ENCODE measurements around the gene PROX1. TPM values are rescaled to one million over a fixed set of nuclear protein-coding genes. Genes with fewer than 3 reads are reported as not detected.

PROX1 gene
- total RNA-seq, 1 donor from 2014 or later: 3.0 TPM

GRCh38 chr1:213980906-213981305, 6.9 kb upstream of the PROX1 start:
- DNase-seq (ENCODE audit: low spot score): no peak

GRCh38 chr1:213982289-213982671, 5.5 kb upstream of the PROX1 start:
- DNase-seq (ENCODE audit: low spot score): no peak

DNA sequence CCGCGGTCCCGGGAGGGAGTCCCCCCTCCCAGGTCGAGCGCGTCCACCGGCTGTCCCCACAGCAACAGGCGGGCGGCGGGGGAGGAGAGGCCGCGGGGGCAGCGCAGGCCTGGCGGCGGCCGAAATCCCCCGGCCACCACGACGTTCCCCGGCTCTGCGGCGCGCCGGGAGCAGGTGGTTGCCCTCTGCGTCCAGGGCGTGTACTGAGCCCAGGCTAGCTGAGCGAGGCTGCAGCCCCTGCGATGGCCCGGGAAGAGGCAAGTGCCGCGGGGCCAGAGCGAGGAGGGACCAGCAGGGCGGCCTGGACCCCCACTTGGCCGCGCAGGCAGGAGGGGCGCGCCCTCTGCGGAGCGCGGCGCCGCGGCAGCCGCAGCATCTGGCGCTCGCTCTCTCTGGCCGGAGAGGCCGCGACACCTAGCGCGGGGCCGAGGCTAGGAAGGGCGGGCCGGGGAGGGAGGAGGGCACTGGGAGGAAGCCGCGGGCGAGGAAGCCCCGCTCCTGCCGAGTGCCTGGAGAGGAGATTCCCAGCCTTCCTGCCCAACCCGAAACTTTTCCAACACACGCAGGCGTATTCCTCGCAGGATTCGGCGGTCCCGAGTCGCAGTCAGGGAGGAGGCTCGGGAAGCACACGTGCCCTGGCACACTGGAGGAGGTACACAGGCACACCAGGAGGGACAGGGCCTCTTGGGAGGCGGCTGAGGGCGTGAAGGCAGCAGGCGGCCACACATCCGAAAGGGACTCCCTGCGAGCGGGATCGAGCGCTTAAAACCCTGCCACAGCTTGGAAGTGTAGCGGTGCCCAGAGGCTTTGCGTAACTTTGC, 4.9 kb upstream of the PROX1 start:
- DNase-seq (ENCODE audit: low spot score): no peak

DNA sequence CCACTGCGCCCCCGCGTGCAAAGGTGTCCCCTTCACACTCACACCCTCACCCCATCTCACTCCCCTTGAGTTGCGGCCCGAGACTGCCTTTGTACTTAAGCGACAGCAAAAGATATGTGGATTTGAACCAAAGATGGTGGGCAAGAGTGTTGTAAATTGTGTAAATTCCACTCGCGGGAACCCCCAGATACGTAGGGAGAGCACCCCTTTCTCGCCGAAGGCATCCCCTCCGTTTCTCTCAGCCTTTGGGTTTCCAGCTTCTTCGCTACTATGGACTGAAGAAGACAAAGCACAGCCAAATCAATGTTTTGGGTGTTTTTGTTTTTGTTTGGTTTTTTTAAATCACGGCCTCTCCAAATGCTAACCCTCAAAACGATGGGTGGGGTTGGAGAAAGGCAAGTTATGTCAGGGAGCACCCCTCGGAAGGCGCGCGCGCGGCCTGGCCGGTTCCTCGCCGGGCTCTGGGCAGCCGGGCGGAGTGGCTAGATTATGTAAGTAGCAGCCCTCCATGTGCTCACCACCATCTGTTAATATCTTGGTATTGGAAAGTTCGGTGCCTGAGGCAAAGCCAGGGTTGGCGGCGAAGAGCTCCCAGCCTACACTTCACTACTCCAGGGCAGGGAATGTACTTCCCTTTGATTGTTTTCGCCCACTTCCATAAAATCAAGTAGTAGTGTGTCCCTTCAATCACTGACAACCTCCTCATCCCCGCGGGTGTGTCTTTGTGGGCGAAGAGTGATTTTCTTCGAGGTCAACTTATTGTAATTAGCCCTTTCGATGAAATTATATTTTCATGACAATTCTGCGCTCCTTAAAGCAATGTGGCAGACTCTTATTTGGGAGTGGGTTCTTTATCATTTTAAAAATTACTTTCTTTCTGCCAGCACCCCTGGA, 4.0 kb upstream of the PROX1 start:
- DNase-seq (ENCODE audit: low spot score): no peak

GRCh38 chr1:213984387-213985208, 3.2 kb upstream of the PROX1 start:
- DNase-seq (ENCODE audit: low spot score): no peak

DNA sequence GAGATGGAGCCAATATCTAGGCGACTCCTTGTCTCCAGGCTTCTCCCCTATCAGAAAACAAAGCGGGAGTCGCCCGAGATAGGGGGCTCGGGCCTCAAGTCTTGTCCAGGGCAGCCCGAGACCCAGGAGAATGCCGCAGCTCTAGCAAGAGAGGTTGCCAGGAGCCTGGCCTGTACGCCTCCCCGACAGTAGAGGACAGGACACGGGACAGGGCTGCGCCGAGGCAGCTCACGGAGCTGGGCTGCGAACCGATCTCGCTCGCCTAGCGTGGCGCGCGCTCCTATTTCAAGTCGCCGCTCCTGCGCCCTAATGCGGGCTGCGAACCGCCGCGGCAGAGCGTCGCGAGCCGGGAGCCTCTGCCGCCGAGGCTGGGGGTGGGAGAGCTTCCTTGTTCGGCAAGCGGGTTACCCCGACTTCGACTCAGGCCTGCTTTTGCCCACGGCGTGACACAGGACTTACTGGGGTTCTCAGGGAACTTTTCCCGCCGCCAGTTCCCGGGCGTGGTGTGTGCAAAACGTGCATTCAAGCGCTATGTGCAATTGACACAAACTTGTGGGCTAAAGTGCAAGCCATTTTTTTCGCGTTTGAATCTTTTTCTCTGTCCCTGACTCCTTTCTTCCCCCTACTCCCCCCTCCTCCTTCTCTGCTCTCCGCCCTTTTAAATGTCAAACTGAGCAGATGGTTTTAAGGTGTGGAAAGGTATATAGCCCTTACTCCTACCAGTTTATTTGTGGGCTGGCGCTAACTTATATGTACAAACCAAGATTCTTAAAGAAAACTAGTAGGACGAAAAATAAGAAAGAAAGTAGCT, 2.4 kb upstream of the PROX1 start:
- no peak for DNase-seq (ENCODE audit: low spot score)

DNA sequence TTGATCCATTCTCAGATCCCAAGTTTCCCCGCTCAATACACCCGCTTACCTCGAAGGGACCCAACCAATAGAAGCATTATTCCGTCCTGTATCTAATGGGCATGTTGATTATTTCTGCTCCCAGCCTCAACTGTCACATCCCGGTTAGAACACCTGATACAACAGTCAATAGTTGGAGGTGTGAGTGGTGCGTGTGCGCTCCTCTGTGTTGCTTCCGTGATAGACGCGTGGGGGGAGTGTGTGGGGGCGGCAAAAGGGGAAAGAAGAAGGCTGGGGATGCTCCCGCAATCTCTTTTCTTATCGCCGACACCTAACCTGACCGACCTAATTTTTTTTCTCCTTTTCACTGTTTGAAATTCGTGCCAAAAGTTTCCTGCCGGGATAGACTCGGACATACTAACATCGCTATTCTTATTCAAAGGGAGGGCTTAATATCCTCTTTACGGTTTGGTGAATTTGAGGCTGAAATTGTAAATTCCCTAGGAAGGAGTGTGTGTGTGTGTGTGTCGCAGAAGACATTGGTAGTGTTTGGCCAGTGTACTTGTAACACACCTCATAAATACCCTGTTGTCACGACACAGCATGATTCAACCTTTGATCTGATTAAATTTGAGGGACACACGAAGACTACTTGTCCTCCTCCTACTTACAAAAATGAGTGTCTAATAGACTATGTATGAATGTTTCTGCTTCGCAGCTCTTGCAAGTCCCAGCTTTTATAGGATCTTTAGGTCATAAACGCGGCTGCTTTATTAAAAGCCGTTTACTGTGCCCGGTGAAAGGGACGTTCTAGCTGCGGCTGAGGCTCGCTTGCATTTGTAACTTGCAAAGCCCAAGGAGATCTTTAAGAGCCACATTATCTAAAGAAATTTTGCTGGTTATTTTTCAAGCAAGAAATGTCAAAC, 1.5 kb upstream of the PROX1 start:
- DNase-seq (ENCODE audit: low spot score): no peak

DNA sequence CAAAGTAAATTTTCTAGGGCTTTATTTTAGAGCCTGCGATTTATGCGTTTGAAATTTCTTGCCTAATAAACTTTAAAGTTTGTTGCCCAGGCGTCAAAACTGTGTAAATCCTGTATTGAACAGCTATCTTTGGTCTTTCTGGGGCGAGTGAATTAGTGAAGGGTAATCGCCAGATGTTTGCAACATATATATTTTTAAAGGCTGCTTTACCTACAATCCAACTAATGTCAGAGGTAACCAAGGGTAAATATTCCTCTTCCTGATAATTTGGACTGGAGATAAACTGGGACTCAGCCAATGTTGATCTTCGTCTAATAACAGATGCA, 885 bp upstream of the PROX1 start:
- no peak for DNase-seq (ENCODE audit: low spot score)

- peak; percentile 84 for DNase-seq (ENCODE audit: low spot score)
Observed at GRCh38 chr1:213987422-213987926, 299 bp upstream of the PROX1 start.

GRCh38 chr1:213988507-213989001, 781 bp downstream of the PROX1 start:
- DNase-seq (ENCODE audit: low spot score): no peak

DNA sequence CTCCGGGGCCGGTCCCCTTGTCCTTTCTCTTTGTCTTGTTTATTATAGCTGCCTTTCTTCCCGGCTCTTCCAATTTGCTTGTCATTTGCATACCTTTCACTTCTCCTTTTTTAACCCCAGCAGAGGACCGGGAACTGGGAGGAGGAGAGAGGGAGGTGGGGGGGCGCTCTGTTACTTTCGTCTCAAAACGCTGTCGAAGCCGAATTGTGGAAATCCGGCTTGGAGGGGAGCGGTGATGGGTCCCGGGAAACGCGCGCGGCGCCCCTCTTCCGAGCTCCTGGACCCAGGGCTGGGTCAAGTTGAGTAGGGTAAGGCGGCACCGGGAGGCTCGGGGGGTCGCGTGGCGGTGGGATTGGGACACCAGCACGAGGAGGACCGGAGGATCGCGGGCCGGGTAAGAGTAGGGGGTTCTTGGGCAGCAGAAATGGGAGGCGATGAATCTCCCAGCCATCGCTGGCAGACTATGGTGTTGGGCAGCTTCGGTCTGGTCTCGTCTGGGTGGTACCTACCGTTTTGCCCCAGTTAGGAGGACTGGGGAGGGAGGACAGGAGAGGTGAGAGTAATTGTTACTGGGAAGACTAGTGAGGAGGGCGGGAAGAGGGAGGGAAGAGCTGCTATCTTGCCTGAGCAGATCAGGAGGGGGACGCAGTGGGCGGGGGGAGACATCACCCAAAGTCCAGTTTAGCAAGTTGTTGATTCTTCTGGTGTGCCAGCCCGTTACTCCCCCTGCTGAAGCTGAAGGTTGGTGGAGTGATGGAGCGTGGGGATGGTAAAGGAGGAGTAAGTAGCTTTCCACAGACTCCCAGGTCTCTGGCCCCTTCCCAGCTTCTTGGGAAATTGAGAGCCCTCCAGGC, 1.5 kb downstream of the PROX1 start:
- DNase-seq (ENCODE audit: low spot score): no peak

DNA sequence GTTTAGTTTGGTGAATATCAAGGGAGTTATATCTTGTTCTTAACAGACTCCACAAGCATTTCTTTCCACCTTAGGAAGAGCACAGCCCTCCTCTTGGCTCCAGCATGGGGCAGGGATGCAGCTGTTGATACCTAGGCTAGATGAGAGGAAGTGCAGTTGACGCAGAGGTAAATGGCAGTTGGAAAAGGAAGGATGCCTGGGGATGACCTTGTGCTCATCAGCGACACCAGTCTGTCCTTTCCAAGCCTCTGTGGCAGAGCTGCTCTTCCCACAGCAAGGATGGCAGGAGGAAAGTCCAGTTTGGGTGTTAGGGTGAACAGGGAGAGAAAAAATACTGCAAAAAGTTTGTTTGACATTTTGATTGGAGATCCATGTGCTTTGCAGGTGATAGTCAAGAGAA, 6.2 kb downstream of the PROX1 start:
- no peak for DNase-seq (ENCODE audit: low spot score)

DNA sequence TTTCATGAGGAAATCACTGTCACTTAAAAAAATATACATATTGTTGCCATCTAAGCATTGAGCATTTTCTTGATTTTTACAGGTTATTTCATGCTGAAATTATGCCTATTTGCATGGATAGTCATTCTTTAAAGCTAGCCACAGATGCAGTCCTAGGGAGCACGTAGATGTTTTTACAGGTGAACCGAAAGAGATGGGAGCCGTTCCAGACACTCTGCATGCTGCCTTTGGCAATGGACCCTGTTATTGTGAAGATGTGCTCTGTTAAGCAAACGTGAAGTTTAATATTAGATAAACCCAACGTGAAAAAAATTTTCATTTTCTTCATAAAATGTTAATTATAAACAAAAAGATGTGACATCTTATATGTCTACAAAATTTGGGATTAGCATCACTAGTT, 7.1 kb downstream of the PROX1 start:
- no peak for DNase-seq (ENCODE audit: low spot score)

DNA sequence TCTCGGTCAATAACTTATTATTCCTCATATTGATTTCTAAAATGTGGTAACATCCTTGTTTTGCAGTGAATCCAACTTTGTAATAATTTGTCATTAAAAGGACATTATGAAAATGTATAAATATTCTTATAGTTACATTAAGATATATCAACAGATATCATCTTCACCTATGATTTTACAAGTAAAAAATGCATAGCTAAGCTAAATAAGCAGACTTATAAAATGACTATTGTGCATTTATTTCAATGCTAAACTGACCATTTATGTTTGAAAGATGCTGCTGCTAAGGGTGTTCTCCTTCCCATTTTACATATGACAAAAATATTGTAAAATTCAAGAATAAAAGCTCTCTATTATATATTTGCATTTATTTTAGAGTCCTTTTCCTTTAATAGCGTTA, 7.8 kb downstream of the PROX1 start:
- DNase-seq (ENCODE audit: low spot score): no peak

DNA sequence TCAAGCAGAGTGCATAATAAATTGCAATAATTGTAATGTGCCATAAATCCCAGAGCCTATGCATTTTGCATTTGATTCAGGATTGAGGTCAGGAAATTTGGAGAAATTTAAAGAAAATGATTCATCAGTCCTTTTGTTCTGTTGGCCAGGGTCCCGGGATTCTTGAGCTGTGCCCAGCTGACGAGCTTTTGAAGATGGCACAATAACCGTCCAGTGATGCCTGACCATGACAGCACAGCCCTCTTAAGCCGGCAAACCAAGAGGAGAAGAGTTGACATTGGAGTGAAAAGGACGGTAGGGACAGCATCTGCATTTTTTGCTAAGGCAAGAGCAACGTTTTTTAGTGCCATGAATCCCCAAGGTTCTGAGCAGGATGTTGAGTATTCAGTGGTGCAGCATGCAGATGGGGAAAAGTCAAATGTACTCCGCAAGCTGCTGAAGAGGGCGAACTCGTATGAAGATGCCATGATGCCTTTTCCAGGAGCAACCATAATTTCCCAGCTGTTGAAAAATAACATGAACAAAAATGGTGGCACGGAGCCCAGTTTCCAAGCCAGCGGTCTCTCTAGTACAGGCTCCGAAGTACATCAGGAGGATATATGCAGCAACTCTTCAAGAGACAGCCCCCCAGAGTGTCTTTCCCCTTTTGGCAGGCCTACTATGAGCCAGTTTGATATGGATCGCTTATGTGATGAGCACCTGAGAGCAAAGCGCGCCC, 8.7 kb downstream of the PROX1 start:
- DNase-seq (ENCODE audit: low spot score): no peak

DNA sequence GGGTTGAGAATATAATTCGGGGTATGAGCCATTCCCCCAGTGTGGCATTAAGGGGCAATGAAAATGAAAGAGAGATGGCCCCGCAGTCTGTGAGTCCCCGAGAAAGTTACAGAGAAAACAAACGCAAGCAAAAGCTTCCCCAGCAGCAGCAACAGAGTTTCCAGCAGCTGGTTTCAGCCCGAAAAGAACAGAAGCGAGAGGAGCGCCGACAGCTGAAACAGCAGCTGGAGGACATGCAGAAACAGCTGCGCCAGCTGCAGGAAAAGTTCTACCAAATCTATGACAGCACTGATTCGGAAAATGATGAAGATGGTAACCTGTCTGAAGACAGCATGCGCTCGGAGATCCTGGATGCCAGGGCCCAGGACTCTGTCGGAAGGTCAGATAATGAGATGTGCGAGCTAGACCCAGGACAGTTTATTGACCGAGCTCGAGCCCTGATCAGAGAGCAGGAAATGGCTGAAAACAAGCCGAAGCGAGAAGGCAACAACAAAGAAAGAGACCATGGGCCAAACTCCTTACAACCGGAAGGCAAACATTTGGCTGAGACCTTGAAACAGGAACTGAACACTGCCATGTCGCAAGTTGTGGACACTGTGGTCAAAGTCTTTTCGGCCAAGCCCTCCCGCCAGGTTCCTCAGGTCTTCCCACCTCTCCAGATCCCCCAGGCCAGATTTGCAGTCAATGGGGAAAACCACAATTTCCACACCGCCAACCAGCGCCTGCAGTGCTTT, 9.4 kb downstream of the PROX1 start:
- no peak for DNase-seq (ENCODE audit: low spot score)

DNA sequence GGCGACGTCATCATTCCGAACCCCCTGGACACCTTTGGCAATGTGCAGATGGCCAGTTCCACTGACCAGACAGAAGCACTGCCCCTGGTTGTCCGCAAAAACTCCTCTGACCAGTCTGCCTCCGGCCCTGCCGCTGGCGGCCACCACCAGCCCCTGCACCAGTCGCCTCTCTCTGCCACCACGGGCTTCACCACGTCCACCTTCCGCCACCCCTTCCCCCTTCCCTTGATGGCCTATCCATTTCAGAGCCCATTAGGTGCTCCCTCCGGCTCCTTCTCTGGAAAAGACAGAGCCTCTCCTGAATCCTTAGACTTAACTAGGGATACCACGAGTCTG, 10.0 kb downstream of the PROX1 start:
- DNase-seq (ENCODE audit: low spot score): no peak

DNA sequence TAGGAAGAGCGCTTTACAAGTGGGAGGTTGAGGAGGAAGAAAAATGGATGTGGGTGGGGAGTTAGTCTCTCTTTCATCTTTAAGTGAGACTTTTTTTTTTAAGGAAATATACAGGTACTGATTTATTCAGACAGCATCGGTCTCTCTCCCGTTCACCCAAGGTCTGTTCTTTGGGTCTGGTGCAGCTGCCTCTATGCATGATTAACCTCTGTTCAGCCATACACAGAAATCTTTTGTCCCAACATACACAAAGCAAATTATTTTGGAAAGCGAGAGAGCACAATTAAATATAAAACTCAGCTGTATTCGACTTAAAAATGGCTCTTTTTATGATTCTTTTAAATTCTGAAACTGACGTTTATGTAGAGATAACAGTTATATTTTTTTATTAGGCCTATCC, 11.0 kb downstream of the PROX1 start:
- DNase-seq (ENCODE audit: low spot score): no peak
